NCI-H345 (cell line): ENCODE results near the gene RAPSN.
A peak's percentile ranks its signal among the peaks of the same experiment; 100 is the strongest.

Source experiments
- DNase-seq: peaks from one replicate; lab custom pipeline; 2025; lab: John Stamatoyannopoulos, UW

Gene RAPSN

DNA sequence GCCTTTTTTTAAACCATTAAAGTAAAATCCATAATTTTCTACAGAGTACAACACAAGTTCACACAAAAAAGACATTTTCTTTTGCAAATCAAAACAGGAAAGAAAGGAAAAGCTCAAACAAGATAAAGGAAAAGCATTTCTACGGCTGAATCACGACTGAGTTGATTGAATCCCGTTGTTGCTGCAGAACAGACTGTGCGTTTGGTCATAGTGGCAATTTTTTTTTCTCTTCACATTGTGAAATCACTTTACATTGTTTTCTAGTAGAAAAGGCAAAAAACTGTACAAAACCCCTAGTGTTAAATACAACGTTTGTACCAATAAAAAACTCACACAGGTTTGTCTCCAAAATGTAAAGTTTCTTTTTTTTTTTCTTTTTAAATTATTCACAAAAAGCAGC, 17.3 kb upstream of the RAPSN start:
- DNase-seq, result no peak

DNA sequence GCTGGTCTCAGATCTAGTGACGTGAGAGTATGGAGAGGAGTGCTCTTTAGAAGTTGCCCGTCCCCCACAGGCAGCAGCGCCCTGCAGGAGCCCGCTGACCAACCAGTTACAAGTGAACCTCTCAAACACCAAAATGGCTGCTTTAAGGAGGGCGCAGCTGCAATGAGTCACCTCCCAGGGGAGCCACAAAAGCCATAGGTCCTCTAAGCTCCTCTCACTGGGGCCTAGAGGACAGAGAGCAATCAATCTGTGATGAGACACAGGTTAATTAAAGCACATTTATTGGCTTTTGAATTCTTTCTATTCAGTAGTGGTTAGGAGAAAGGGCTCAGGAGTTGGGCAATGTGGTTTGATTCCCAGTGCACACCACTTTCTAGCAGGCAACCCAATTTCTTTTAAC, 15.5 kb upstream of the RAPSN start:
- peak; percentile 84 for DNase-seq

DNA sequence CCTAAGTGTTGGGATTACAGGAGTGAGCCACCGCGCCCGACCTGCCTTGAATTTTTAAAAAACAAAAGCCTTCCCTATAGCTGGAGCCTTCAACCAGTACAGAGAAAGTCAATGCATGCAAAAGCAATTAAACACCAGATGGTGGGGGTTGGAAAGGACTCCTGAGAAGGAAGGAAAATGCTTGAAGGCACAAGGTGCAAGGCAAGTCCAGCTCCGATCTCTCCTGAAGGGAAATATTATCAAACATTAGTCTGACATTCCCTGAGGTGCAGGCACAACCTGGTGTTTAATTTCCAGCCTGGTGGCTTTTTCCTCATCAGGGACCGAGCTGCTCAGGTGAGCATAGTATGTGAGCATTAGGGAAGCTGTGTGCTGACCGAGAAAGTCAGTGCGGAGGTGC, 12.9 kb upstream of the RAPSN start:
- no peak for DNase-seq

DNA sequence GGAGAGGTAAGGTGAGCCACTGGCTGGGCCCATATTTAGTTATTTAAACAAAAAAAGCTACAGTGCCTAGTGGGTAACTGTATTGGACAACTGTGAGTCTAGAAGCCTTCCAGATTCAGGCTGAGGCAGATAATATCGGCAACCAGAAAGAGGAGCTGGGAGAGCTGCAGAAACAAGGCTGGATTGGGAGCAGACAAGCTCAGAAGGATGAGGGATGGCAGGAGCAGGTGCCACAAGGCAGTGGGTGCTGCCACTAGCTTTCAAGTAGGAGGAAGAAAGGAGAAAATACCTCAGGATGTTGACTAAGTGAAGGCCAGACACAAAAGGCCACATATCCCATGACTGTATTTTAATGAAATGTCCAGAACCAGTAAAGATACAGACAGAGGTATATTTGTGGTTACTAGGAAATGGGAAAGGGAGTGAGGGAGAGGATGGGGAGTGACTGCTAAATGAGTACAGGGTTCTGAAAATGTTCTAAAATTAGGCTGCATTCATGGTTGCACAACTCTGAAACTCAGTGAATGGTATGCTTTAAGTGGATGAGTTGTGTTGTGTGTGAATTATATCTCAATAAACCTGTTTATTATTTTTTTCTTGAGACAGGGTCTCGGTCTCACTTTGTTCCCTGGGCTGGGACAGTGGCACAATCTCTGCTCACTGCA, 11.8 kb upstream of the RAPSN start:
- no peak for DNase-seq

DNA sequence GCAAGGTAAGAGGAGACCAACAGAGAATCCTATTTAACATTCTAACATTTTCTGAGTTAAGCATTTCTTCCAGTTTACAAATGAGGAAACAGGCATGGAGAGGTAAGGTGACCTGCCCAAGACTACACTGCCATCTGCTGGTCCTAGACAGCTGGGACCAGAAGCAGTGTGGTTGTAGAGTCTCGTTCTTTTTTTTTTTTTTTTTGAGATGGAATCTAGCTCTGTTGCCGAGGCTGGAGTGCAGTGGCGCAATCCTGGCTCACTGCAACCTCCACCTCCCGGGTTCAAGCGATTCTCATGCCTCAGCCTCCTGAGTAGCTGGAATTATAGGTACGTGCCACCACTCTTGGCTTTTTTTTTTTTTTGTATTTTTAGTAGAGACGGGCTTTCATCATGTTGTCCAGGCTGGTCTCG, 5.3 kb upstream of the RAPSN start:
- DNase-seq, result peak; percentile 73

DNA sequence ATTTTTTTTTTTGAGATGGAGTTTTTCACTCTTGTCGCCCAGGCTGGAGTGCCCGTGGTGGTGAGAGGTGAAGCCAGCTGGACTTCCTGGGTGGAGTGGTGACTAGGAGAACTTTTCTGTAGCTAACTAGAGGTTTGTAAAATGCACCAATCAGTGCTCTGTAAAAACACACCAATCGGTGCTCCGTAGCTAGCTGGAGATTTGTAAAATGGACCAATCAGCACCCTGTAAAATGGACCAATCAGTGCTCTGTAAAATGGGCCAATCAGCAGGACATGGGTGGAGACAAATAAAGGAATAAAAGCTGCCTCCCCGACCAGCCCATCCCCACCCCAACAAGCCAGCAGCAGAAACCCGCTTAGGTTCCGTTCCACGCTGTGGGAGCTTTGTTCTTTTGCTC, 4.4 kb upstream of the RAPSN start:
- no peak for DNase-seq

DNA sequence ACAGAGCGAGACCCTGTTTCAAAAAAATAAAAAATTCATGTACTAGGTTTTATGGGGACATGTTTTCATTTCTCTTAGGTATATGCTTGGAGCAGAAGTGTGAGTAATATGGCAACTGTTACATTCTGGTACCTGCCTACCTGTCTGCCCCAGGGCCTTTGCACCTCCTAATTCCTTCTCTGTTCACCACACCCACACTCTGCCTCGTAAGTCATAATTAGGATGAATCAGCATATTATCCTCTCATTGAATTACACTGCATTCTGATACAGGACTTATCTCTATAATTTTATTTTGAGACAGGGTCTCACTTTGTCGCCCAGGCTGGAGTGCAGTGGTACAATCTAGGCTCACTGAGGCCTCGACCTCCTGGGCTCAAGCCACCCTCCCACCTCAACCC, 3.1 kb upstream of the RAPSN start:
- no peak for DNase-seq

DNA sequence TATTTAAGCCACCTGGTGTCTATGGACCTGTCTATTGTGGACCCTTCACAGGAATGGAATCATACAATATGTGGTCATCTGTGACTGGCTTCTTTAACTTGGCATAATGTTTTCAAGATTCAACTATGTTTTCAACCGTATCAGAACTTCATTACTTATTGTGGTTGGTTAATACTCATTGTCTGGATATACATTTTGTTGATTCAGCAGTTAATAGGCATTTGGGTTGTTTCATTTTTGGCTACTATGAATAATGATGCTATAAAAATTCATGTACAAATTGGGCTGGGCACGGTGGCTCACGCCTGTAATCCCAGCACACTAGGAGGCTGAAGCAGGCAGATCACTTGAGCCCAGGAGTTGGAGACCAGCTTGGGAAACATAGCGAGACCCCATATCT, 2.5 kb upstream of the RAPSN start:
- DNase-seq, result no peak

DNA sequence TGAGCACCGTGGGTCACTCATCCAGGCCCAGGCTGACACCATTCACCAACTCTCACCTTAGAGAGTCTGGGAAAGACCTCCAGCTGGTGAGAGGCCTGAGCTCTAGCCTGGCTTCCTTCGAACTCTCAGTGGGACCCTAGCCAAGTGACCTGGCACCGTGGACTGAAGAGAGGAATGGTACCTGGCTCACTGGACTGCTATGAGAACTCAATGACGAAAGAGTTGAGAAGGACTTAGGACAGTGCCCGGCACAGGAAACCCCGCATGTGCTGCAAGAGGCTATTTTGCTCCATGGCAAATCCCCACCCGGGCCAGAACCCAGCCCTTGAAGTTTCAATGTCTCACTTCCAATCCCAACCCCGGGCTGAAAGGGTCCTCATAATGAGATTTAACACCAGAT, 605 bp upstream of the RAPSN start:
- no peak for DNase-seq

DNA sequence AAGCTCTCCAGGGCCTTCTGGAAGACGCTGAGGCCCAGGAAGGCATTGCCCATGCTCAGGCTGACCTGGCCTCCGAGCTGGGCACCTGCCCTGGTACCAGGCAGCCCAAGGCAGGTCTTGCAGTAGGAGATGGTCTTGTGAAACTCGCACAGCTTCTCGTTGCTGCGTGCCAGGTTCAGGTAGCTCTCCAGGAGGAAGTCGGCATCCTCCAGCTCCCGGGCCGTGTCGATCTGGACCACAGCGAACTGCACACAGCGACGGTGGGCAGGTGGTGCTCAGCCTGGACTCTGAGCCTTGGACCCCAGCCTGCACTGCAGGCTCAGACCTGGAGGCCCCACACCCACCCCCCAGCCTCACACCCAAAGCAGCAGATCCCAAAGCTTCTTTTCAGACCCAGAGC, 1.0 kb downstream of the RAPSN start:
- DNase-seq, result no peak

DNA sequence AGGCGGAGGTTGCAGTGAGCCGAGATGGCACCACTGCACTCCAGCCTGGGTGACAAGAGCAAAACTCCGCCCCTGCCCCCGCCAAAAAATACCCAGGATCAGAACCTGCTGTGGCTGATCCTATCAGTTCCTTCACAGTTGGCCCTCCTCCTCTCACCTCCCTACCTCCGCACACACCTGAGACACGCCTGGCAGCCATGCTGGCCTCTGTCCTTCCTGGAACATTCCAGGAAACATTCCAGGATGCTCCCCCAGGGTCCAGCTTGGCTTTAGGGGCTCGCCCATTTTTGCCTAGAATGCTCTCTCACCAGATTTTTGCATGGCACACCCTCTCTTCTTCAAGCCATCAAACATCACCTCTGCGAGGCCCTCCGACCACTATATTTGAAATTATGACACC, 2.1 kb downstream of the RAPSN start:
- DNase-seq, result no peak

DNA sequence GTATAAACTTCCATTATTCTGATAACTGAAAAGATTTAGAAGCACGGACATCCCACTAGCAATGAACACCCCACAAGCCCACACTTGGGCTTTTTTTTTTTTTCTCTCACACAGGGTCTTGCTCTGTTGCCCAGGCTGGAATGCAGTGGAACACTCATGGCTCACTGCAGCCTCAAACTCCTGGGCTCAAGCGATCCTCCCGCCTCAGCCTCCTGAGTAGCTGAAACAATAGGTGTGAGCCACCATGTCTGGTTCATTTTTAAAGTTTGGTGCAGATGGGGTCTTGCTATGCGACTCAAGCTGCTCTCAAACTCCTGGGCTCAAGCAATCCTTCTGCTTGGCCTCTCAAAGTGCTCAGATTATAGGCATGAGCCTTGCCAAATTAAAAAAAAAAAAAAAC, 3.1 kb downstream of the RAPSN start:
- DNase-seq, result no peak

DNA sequence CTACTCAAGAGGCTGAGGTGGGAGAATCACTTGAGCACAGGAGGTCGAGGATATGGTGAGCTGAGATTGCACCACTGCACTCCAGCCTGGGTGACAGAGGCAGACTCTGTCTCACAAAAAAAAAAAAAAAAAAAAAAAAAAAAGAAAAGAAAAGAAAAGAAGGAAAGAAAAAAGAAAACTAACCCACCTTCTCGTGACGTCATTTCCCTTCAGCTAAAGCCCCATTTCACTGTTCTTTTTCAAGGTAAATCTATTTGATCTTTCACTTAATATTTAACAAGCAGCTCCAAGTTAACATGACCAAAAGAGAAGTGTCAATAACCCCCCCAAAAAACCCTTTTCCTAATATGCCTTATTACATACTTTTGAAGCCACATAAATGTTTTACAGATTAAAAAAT, 5.1 kb downstream of the RAPSN start:
- DNase-seq, result no peak

DNA sequence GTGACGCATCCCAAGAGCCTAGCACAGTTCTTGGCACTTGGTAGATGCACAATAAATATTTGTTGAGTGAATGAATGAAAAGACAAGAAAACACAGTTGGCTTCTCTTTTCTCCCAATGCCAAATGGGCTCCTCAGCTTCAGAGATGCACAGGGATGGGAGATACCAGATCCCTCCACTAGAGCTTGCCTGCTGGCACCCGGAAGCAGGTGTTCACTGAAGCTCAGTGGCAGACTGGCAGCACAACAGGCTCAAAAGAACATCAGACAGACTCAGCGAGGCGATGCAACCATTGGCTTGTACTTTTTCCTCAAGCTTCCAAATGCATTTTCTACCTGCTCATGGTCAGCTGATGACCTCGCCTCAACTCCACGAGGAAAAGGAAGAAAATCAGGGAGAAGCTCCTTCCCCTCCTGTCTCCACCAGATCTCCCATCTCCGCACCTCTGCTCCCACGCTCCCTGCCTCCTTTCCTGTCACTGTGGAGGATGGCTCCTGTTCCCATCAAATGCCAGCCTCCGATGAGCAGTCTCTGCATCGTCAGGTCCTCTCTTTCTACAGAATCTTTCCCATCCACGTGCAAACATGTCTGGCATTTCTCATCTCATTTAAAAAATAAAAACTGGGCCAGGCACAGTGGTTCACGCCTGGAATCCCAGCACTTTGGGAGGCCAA, 5.8 kb downstream of the RAPSN start:
- peak; percentile 61 for DNase-seq

DNA sequence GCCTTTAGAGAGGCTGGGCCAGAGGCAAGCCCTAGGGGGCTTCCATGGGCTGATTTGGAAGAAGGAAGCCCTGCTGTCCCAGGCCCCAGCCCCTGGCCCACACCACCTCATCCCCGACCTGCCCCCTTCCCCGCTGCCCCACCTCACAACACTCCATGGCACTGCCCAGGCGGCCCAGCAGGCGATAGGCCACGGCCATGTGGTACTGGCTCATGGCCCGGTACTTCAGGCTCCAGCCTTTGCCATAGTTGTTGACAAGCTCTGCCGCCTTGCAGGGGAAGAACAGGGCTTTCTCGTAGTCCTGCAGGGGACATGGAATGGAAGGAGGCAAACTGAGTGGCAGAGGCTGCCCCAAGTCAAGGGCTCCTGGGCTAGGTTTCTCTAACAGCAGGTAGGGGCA, 6.4 kb downstream of the RAPSN start:
- no peak for DNase-seq

DNA sequence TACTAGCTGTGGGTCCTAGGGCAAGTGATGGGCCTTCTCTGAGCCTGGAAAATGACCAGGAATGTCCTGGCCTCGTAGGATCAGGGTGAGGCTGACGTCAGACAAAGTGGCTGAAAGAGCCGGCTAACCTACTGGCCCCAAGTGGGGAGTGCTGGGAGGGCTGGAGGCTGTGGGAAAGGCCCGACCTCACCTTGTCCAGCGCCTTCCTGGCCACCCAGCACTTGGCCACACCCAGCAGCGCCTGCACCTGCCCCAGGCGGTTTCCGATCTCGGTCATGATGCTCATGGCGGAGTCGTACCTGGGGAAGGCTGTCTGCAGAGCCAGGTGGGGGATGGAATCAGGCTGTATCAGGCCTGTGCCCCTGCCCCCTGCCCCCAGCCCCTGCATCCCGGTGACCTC, 7.5 kb downstream of the RAPSN start:
- no peak for DNase-seq

DNA sequence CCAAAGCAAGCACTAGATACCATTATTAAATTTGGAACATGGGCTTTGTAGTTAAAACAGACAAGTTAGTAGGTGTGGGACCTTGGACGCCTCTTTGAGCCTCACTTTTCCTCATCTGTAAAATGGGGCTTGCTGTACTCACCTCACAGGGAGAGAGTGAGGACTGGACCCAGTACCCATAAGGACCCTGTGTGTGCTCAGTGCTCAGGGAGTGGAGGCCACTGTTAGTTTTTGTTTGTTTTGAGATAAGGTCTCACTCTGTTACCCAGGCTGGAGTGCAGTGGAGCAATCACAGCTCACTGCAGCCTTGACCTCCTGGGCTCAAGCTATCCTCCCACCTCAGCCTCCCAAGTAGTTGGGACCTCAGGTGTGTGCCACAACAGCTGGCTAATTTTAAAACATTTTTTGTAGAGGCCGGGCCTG, 8.9 kb downstream of the RAPSN start:
- no peak for DNase-seq

DNA sequence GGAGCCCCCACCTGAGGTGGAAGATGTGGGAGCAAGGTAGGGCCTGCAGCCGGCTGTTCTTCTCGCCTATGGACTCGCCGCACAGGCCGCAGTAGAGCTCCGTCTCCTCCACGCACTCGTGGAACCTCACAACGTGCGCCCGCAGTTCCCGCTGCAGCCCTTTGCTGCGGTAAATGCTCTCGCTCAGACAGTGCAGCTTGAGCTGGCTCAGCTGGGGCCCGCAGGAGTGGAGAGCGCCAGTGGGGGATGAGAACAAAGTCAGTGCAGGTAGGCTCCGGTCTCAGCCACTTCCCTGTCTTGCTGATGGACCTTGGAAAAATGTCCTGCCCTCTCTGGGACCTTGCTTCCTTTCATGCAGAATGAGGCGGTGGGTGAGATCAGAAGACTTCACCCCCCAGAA, 10.2 kb downstream of the RAPSN start:
- DNase-seq, result no peak

DNA sequence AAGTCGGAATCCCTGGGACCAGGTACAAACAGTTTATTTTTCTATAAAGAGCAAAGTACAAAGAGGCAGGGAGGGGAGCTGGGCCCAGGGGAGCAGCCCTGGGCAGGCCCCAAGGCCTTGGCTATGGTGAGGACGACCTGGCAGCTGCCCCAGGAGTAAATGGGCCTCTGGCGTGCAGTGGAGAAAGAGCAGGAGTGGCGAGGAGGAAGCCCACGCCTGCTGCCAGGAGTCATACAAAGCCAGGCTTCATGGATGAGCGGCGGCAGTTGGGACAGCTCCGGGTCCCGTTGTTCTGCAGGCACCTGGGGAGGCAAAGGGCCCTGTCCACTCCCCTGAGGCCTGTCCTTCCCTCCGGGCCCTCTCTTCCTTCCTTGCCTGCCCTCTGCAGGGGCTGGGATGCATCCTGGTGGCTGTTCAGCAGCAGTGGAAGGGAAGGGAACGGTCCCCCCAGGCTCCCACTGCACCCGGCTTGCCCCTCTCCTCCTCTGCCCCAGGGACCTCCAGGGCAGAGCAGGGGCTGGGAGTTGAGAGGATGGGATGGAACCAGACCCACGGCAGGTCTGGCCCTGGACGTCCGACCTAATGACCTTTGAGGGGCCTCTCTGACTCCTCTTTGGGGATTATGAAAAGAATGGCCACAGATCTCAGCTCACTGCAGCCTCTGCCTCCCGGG, 11.1 kb downstream of the RAPSN start:
- DNase-seq, result peak; percentile 52

DNA sequence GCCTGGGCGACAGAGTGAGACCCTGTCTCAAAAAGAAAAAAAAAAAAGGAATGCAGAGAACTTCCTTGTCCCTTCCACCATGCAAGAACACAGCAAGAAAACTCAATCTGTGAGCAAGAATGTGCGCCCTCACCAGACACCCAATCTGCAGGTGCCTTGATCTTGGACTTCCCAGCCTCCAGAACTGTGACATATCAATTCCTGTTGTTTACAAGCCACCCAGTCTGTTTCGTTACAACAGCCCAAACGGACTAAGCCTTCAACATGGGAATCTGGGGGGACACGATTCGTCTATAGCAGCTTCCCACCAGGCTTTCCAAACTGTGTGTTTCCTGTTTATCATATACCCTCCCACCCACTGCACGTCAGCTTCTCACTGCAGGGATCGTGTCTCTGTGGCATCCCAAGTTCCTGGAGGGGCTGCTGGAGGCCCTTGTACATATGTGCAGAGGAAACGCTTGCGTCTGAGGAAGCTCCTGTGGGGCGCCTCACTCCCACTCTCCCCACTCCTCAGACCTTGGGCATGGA, 11.7 kb downstream of the RAPSN start:
- no peak for DNase-seq

DNA sequence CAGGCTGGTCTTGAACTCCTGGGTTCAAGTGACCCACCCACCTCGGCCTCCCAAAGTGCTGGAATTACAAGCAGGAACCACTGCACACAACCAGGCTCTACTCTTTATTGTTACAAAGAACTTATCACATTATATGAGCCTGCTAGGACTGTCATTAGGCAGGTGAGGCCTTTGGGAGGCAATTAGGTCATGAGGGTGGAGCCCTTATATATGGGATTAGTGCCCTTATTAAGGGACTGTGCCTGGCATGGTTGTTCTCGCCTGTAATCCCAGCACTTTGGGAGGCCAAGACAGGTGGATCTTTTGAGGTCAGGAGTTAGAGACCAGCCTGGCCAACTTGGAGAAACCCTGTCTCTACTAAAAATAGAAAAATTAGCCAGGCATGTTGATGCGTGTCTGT, 12.2 kb downstream of the RAPSN start:
- DNase-seq, result no peak

DNA sequence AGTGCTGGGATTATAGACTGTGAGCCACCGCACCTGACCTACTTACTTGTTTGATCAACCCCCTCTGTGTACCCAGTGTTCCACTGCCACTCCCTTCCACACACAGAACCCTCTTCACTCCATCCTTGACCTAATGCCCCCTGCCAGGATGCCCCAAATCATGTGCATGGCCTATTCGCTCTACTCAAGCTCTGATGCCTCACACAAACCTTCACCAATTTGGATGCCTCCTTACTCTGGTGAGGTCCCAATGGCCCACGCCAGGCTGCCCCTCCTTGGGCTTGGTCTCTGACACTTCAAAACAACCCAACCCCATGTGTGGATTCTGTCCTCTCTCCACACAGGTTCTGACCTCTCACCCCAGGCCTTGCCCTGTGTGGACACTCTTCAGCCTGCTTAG, 13.2 kb downstream of the RAPSN start:
- DNase-seq, result no peak

DNA sequence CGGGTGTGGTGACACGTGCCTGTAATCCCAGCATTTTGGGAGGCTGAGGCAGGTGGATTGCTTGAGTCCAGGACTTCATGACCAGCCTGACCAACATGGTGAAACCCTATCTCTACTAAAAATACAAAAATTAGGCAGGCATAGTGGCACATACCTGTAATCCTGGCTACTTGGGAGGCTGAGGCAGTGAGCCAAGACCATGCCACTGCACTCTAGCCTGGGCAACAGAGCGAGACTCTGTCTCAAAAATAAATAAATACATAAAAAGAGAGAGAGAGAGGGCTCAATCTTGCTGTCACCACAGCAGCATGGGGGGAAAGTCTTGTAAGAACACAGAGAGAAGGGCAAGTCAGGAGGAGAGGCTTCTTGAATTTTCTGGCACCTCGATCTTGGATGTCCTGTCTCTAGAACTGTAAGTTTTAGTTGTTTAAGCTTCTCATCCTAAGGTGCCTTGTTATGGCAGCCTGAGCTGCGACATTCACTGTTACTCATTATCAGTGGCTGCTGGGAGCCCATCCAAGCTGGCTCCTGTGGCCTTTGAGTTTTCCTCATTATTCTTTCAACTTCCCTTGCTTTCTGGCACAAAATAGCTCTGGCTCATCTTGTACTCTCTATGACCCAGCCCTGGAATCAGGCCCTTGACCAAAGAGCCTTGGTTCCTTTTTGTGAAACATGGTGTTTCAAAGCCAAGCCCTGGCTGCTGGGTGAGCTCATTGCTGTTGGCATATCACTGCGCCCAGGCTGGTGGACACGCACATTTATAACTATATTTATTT, 14.7 kb downstream of the RAPSN start:
- no peak for DNase-seq
